SIG-M5 treated with dmso at 0.1 percent for 504 hours (cell line): Measurements from ENCODE around the gene CUX1.
A peak's percentile ranks its signal among the peaks of the same experiment; 100 is the strongest.

Source experiments
- DNase-seq: peaks from one replicate; lab custom pipeline; 2025; ENCODE audit not compliant: unreplicated experiment; lab: John Stamatoyannopoulos, UW

Gene CUX1

GRCh38 chr7:101891936-101892640, 74.7 kb downstream of the CUX1 start:
- peak; percentile 78 for DNase-seq

GRCh38 chr7:101893341-101894082, 76.1 kb downstream of the CUX1 start:
- DNase-seq, result no peak

- DNase-seq, result no peak
Observed at GRCh38 chr7:101896316-101896715, 78.9 kb downstream of the CUX1 start.

GRCh38 chr7:101896941-101897340, 79.5 kb downstream of the CUX1 start:
- DNase-seq, result no peak

- no peak for DNase-seq
Observed at GRCh38 chr7:101898106-101898505, 80.7 kb downstream of the CUX1 start.

GRCh38 chr7:101899616-101900015, 82.2 kb downstream of the CUX1 start:
- DNase-seq, result no peak

GRCh38 chr7:101900103-101900502, 82.7 kb downstream of the CUX1 start:
- DNase-seq, result no peak

GRCh38 chr7:101901661-101902491, 84.5 kb downstream of the CUX1 start:
- no peak for DNase-seq

- no peak for DNase-seq
Observed at GRCh38 chr7:101902680-101903514, 85.5 kb downstream of the CUX1 start.

GRCh38 chr7:101903515-101903868, 86.1 kb downstream of the CUX1 start:
- DNase-seq, result no peak

GRCh38 chr7:101904019-101904418, 86.6 kb downstream of the CUX1 start:
- no peak for DNase-seq

- DNase-seq, result no peak
Observed at GRCh38 chr7:101905203-101905865, 87.9 kb downstream of the CUX1 start.

GRCh38 chr7:101906291-101907240, 89.1 kb downstream of the CUX1 start:
- no peak for DNase-seq

- DNase-seq, result no peak
Observed at GRCh38 chr7:101910991-101911799, 93.8 kb downstream of the CUX1 start.

GRCh38 chr7:101911800-101912715, 94.6 kb downstream of the CUX1 start:
- DNase-seq, result no peak

GRCh38 chr7:101912716-101913110, 95.3 kb downstream of the CUX1 start:
- DNase-seq, result no peak

- DNase-seq, result no peak
Observed at GRCh38 chr7:101913247-101913721, 95.9 kb downstream of the CUX1 start.
